ENCODE results near the gene DBN1.
"Not testable (repeated sequence)": the region's sequence is repeated elsewhere in the genome, so short reads cannot be mapped to it uniquely, and the experiment has no call there.

DBN1 gene

GRCh38 chr5:177490992-177491391 lies 17.6 kb upstream of the DBN1 start:
- DNase-seq (ENCODE audit: low read depth) = no peak

DNA sequence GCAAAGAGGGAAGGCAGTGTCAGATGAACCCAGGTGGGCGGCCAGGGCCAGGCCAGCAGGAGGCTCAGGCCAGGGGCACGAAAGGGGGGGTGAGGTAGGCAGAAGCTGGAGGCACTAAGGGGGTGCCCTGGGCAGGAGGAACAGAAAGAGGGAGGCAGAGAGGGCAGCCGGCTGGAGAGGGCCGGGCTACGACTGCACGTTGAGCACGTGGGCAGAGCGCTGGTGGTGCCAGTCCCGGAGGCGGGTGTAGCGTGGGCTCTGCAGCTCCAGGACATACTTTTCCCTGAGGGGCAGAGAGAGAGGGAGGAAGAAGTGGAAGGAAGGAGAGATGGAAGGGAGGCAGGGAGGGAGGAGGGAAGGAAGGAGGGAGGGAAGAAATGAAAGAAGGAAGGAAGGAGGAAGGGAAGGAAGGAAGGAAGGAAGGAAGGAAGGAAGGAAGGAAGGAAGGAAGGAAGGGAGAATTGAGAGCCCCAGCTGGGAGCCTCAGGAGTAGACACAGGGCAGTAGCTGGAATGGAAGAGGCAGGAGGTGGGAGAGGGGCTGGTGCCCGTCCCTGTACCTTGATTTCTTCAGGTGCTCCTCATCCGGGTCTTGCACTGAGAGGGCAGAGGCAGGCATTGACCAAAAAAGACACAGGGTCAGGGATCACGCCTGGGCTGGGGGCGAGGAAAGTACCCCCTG lies 17.0 kb upstream of the DBN1 start:
- DNase-seq (ENCODE audit: low read depth) = no peak

- no peak for DNase-seq (ENCODE audit: low read depth)
Observed at GRCh38 chr5:177489119-177489716, 15.8 kb upstream of the DBN1 start.

DNA sequence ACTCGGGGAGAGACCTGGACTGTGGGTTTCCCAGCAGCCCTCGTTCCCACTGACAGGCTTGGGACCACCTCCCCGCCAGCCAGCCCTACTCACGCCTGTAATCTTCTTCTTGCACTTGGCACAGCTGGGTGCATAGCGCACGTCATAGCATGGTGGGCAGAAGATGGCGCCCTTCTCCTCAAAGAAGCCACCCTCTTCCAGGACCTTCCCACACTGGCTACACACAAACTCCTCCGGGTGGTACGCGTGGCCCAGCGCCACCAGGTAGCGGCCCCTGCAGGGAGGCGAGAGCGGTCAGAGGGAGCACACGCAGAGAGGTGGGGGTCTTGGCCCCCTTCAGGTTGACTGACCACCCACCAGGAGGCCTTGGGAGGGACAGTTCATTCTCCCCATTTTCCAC lies 14.5 kb upstream of the DBN1 start:
- no peak for DNase-seq (ENCODE audit: low read depth)

DNA sequence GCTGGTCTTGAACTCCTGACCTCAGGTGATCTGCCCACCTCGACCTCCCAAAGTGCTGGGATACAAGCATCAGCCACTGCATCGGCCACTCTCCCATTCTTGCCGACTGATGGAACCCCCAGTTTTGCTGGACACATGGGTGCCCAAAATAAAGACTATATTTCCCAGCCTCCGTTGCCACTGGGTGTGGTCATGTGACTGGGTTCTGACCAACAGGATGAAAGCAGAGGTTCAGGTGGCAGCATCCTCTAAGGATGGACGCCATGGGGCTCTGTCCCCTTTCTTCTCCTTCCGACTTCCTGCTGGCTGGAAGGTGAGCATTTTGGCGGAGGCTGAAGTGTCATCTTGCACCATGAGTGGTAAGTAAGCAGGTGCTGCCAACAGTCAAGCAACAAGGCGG lies 13.7 kb upstream of the DBN1 start:
- DNase-seq (ENCODE audit: low read depth) = no peak

GRCh38 chr5:177486256-177486655 lies 12.8 kb upstream of the DBN1 start:
- no peak for DNase-seq (ENCODE audit: low read depth)

DNA sequence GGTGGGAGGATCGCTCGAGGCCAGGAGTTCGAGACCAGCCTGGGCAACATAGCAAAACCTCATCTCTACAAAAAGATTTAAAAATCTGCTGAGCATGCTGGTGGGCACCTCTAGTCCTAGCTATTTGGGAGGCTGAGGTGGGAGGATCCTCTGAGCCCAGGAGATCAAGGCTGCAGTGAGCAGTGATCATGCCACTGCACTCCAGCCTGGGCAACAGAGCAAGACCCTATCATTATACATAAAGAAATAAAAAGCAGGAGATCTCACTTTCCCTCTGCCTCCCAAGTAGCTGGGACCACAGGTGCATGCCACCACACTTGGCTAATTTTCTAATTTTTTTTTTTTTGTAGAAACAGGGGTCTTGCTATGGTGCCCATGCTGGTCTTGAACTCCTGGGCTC lies 12.3 kb upstream of the DBN1 start:
- DNase-seq (ENCODE audit: low read depth) = not testable (repeated sequence)

GRCh38 chr5:177484902-177485549 lies 11.6 kb upstream of the DBN1 start:
- no peak for DNase-seq (ENCODE audit: low read depth)

DNA sequence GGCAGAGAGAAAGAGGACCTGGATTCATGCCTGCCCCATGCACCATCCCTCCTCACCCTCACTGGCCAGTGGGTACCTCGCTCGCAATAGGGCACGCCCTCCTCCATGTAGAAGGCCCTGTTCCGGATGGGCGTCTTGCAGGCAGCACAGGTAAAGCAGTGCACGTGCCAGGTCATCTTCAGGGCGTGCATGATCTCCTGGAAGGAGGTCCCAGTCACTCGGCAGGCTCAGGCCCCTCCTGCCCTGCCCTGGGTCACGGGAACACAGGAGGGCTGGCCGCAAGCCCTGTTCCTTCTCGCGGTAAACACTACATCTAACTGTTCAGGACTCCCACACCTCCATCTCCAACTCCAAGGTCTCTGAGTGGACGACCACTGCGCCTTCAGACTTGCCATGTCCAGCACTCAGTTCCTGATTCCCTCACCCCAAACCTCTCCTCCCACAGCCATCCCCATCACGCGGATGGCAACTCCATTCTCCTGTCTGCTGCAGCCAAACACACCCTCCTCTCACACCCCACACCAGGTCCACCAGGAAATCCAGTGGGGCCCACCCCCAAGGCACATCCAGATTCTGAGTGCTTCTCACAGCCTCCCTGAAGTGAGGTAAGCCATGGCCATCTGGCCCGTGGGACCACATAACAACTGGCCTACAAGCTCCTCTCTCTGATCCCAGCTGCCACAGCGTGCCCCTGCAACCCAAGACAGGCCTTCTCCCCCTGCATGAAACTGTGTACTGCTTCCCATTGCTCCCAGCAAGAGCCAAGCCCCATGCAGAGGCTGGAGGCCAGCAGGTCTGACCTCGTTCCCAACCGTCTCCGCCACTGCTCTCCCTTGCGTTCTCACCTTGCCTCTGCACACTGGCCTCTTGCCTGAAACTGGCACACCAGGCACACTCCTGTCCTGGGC lies 10.8 kb upstream of the DBN1 start:
- DNase-seq (ENCODE audit: low read depth) = no peak

- DNase-seq (ENCODE audit: low read depth) = no peak
Observed at GRCh38 chr5:177483042-177483441, 9.6 kb upstream of the DBN1 start.

GRCh38 chr5:177482359-177482795 lies 8.9 kb upstream of the DBN1 start:
- no peak for DNase-seq (ENCODE audit: low read depth)

DNA sequence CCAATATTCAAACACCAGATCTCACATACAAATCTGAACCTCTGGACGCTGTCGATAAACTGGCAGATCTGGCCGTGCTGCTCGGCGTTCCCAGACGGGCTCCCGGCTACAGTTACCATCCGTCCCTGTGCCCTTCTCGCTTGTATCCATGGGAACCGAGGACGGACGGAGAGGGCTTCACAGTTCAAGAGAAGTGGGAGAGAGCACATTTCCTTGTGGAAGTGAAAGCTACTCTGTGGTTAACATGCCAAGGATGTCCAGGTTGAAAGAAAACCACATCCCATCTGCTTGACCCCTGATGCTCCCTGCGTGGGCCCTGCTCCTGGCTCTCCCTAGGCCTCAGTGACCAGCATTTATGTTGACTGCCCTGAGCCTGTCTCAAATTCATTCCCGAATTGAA lies 6.3 kb upstream of the DBN1 start:
- DNase-seq (ENCODE audit: low read depth) = no peak

GRCh38 chr5:177478711-177479646 lies 5.5 kb upstream of the DBN1 start:
- DNase-seq (ENCODE audit: low read depth) = no peak

- no peak for DNase-seq (ENCODE audit: low read depth)
Observed at GRCh38 chr5:177477701-177478477, 4.5 kb upstream of the DBN1 start.

- no peak for DNase-seq (ENCODE audit: low read depth)
Observed at GRCh38 chr5:177476531-177477233, 3.2 kb upstream of the DBN1 start.

DNA sequence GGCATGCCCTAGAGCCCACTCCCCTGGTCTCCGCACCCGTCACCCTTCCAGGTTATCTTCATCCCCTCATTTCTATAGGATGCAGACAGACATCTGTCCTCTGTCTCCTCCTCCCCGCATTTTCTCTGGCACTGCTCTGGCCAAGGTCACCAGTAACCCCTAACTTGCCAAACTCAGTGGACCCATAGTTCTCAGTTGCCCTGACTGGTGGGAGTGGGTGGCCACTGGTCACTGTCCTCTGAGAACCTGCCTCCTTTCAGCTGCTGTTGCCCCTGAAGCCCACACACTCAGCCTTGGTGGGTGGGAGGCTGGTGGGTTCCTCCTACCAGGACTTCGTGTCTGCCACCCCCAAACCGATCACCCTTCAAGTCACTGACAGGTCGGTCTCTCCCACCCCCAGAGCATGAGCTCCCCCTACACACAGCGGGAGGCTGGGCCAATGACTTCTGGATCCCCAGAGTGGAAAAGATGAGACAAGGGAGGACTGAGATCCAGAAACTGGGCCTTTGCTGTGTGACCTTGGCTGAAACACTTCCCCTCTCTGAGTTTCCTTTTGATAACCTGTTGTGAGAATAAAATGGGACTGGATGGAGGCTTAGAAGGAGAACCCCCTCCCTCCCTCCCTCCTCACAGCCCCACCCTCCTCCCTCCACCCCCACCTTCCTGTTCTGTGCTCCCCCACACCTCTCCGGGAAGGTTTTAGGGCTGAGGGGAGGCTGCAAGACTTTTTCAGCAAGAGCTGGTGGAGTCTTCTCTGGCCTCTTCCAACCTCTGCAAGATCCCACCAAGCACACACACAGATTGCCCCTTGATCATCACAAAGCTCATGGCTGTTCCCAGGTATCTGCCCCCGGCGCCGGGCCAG lies 2.4 kb upstream of the DBN1 start:
- DNase-seq (ENCODE audit: low read depth) = no peak

- DNase-seq (ENCODE audit: low read depth) = no peak
Observed at GRCh38 chr5:177474846-177475562, 1.6 kb upstream of the DBN1 start.

DNA sequence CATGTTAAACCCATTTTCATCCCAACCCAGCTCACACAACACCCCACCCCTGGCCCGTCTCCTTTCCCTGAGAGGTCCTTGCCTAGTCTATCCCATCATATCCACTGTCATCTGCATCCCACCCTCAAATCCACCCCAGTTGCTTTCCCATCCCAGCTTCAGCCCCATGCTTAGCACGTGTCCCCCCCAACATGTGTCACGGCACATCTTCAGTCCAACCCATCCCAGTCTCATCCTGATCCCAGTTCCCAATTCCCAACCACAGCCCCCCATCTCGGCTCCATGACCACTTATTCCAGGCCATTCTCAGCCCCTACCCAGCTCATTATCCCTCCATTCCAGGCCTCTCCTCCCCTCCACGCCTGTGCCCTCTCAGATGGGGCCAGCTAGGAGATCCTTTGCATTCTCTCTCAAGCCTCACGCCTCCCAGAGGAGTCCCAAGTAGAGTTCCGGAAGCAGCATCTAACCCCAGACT lies 605 bp upstream of the DBN1 start:
- DNase-seq (ENCODE audit: low read depth) = no peak
